NAMALWA (cell line): ENCODE results near the gene TEX22.

Source experiments
- DNase-seq: peaks from one replicate; pipeline ENCODE4 v3.0.0-alpha.2; 2015; ENCODE audit warnings: low spot score

The TEX22 gene

GRCh38 chr14:105366386-105367074 is 31.8 kb upstream of the TEX22 start:
- no peak for DNase-seq

GRCh38 chr14:105367116-105368031 is 31.0 kb upstream of the TEX22 start:
- no peak for DNase-seq

DNA sequence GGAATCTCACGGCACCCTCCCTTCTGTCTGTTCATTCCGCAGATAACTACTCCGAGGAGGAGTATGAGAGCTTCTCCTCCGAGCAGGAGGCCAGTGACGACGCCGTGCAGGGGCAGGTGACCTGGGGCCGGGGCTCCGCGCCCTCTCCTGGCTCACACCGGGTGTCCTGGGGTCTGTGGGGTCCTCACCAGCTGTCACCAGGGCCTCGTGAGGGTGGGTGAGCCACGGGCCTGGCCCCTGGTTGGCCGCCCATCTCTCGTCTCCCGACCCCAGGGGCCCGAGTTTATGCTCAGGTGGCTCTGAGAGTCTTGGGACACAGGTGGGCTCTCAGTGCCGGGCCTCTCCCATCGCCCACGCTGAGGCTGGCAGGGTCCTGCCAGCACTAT is 30.3 kb upstream of the TEX22 start:
- no peak for DNase-seq

GRCh38 chr14:105368426-105368825 is 29.9 kb upstream of the TEX22 start:
- DNase-seq: no peak

DNA sequence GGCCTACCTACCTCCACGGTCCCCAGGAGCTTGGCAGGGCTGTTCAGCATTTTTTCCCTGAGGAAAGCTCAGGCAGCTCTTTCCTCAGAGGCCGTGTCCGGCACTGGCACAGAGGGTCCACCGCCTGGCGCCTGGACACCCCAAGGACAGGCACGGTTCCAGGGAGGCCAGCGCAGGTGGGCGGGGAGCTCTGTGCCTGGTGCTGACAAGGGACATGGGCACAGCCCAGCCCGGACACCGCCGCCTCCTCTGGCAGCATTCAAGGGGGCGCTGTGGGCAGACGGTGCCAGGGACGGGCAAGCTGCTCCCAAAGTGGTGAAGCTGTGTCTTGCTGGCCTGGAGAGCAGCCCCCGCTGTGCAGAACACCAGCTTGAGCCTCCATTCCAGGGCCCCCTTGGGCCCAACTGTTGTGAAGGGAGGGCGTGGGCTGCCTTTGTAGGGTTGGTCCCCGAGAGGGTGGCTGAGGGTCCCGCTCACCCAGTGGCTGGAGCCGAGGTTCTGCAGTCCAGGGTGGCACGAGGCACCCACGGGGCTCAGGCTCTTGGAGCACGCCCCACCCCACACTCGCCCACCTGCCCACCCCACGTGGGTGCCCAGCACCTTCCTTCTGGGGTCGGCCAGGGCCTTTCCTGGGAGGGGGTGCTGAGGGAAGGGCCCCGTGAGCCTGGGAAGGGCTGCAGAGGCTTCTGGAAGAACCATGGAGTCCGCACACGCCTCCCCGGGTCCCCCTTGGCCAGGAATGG is 29.3 kb upstream of the TEX22 start:
- DNase-seq: no peak

GRCh38 chr14:105369653-105370040 is 28.7 kb upstream of the TEX22 start:
- DNase-seq: no peak

DNA sequence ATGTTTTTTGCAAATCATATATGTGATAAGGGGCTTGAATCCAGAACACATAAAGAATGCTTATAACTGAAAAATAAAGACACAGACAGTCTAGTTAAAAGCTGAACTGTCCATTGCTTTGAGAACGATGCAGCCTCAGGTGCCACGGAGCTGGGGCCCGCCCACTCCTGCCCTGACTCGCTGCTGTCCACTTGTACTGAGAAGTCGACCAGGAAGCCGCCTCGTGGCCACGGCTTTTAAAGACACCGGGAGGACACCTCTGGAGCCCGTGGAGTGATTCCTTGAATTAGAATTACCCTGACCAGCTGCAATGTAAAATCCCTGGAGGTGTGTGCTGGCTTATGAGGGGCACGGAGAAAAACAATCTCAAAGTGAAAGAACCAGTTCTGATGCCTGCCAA is 23.9 kb upstream of the TEX22 start:
- DNase-seq: no peak

- no peak for DNase-seq
Measured at GRCh38 chr14:105375635-105376057, 22.7 kb upstream of the TEX22 start.

DNA sequence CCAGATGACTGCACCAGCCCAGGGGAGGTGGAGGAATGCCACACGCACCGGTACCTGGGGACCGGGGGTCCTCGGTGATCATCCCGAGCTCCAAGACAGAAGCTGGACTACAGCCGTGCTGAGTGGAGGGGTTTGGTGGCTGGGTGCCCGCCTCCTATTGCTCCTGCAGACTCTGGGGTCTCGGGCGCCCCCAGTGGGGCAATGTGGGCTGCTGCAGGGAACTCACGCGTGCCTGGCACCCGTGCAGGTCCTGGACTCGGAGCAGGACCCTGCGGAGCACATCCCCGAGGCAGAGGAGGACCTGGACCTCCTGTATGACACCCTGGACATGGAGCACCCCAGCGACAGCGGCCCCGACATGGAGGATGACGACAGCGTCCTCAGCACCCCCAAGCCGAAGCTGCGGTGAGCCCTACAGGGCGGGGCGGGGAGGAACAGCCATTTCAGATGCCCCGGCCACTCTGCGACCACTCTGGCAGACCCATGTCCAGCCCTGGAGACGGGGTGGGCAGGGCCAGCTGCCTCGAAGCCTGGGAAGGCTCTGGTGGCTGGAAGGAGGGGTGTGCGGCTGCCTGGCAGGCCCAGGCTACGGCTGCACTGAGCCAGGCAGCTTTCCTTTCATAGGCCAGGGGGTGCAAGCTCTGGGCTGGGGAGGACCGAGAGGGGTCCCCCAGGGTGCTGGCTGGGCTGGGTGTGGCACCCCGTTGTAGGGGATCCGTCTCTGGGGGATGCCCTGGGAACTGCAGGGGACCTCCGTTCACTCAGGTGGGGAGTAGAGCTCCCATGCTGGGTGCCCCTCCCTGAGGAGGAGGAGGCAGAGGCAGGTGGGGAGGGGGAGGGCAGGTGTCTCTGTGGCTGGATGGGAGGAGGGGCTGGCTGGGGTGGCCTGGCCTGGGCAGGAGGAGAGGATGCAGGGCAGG is 21.6 kb upstream of the TEX22 start:
- DNase-seq: no peak

- DNase-seq: no peak
Measured at GRCh38 chr14:105377555-105378182, 20.7 kb upstream of the TEX22 start.

DNA sequence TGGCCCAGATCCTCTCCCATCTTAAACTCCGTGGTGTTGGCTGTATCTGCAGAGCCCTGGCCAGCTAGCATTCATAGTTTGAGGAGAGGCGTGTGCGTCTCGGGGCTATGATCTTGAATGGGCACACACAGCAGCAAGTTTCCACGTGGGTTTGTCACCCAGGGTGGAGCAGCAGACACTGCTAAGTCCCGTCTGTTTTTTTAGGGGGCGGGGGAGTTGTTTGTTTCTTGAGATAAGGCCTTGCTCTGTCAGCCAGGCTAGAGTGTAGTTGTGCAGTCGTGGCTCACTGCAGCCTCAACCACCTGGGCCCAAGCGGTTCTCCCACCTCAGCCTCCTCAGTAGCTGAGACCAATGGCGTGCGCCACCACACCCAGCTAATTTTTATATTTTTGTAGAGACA is 20.1 kb upstream of the TEX22 start:
- no peak for DNase-seq

GRCh38 chr14:105378873-105379685 is 19.3 kb upstream of the TEX22 start:
- no peak for DNase-seq

GRCh38 chr14:105379946-105380345 is 18.4 kb upstream of the TEX22 start:
- DNase-seq: no peak

- no peak for DNase-seq
Measured at GRCh38 chr14:105380756-105381155, 17.6 kb upstream of the TEX22 start.

- DNase-seq: no peak
Measured at GRCh38 chr14:105381446-105382342, 16.6 kb upstream of the TEX22 start.

- no peak for DNase-seq
Measured at GRCh38 chr14:105382343-105383082, 15.8 kb upstream of the TEX22 start.

DNA sequence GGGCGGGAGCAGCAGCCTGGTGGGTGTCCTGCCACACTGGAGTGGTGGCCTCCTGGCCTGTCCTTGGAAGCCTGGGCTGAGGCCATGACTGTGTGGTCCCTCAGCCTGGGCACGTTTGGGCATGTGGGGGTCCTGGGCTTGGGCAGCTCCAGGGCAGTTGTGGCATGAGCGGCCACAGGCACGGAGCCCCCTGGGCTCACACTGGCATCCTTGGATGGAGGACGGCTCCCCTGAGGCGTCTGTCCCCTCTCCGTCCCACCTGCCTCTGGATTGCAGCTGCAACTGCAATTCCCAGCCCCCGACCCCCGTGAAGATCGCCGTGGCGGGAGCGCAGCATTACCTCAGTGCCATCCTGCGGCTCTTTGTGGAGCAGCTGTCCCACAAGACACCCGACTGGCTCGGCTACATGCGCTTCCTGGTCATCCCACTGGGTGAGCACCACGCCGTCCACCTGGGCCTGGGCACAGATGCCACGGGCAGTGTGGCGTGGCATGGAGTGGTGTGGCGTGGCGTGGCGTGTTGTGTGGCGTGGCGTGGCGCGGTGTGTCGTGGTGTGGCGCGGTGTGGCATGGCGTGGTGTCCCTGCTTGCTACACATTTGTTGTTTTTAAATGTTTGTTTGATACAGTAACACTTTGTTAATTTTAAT is 15.1 kb upstream of the TEX22 start:
- DNase-seq: no peak

DNA sequence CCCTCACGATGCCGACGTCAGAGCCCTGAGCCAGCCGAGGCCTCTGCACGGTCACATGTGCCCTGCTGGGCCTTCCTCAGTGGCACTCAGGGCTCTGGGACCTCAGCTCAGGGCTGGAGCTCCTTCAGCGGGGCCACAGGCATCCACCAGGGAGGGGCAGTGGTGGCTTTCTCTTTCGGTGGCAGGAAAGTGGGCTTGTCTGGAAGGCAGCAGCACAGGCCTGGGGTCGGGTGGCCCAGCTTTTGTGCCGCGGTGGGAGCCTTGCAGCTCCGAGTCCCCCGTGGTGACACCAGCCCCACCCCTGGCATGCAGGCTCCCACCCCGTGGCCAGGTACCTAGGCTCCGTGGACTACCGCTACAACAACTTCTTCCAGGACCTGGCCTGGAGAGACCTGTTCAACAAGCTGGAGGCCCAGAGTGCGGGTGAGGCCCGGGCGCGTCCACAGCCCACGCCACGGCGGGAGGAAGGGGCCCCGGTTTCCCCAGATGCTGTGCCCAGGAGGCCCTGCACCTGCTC is 14.2 kb upstream of the TEX22 start:
- no peak for DNase-seq
